Ishikawa (cell line): ENCODE data around the gene BMP4.

ENCODE experiments used
- CREB1 ChIP-seq: IDR thresholded peaks from 2 replicates; pipeline ENCODE4 v1.6.1; 2012; ENCODE audit warnings: low read depth
- EP300 ChIP-seq: IDR thresholded peaks from 2 replicates; pipeline ENCODE4 v1.6.1; 2012; ENCODE audit warnings: borderline replicate concordance
- FOXM1 ChIP-seq: IDR thresholded peaks from 2 replicates; pipeline ENCODE4 v1.6.1; 2012; ENCODE audit warnings: low read depth, borderline replicate concordance
- MAX ChIP-seq: IDR thresholded peaks from 2 replicates; pipeline ENCODE4 v1.6.1; 2012
- REST ChIP-seq: IDR thresholded peaks from 2 replicates; pipeline ENCODE4 v1.6.1; 2012; ENCODE audit warnings: low read depth, mild to moderate bottlenecking
- TAF1 ChIP-seq: IDR thresholded peaks from 2 replicates; pipeline ENCODE4 v1.6.1; 2012; ENCODE audit warnings: low read depth, mild to moderate bottlenecking
- TCF12 ChIP-seq: IDR thresholded peaks from 2 replicates; pipeline ENCODE4 v1.6.1; 2012; ENCODE audit warnings: low read depth
- USF1 ChIP-seq: IDR thresholded peaks from 2 replicates; pipeline ENCODE4 v1.6.1; 2012
- YY1 ChIP-seq: IDR thresholded peaks from 2 replicates; pipeline ENCODE4 v1.6.1; 2012; ENCODE audit warnings: low read depth

GRCh38 chr14:53962953-53963319 is 6.3 kb upstream of the BMP4 start:
- TF ChIP-seq REST (no peak), EP300 (no peak), MAX (no peak), TAF1 (no peak), USF1 (no peak), TCF12 (no peak), CREB1 (no peak), YY1 (no peak), FOXM1 (no peak)
